OCI-LY1 (cell line): ENCODE results near the gene FADD.

ENCODE experiments used
- H2AFZ ChIP-seq: fragments of 200-600 bp; sonication (generic), shearing (Covaris generic); 2 replicates; pipeline ENCODE4 v1.6.0; 2014; ENCODE audit warnings: antibody characterized with exemption, mild to moderate bottlenecking, low read length
- H3F3A ChIP-seq: fragments of 200-600 bp; sonication (generic), shearing (Covaris generic); 2 replicates; pipeline ENCODE4 v1.6.0; 2014; ENCODE audit warnings: mild to moderate bottlenecking, antibody characterized with exemption, low read length, moderate library complexity; ENCODE audit not compliant: insufficient read depth
- H3K27ac ChIP-seq: fragments of 200-600 bp; sonication (generic); 2 replicates; pipeline ENCODE4 v1.5.1; 2014; ENCODE audit warnings: low read length, mixed run types, mild to moderate bottlenecking, low read depth; ENCODE audit not compliant: poor library complexity, severe bottlenecking
- H3K27me3 ChIP-seq: fragments of 200-600 bp; sonication (generic); 2 replicates; pipeline ENCODE4 v1.6.0; 2014; ENCODE audit warnings: antibody characterized with exemption, mild to moderate bottlenecking, low read length, moderate library complexity; ENCODE audit not compliant: insufficient read depth
- H3K36me3 ChIP-seq: fragments of 200-600 bp; sonication (generic); 2 replicates; pipeline ENCODE4 v1.6.1; 2014; ENCODE audit warnings: mild to moderate bottlenecking, antibody characterized with exemption, low read length, moderate library complexity, mixed read lengths; ENCODE audit not compliant: insufficient read depth
- H3K4me1 ChIP-seq: fragments of 200-600 bp; sonication (generic); 2 replicates; pipeline ENCODE4 v1.5.1; 2014; ENCODE audit warnings: mild to moderate bottlenecking, low read length, moderate library complexity; ENCODE audit not compliant: insufficient read depth, severe bottlenecking
- H3K4me2 ChIP-seq: fragments of 200-600 bp; sonication (generic), shearing (Covaris generic); 2 replicates; pipeline ENCODE4 v1.6.1; 2014; ENCODE audit warnings: low read length
- H3K4me3 ChIP-seq: fragments of 200-600 bp; sonication (generic); 2 replicates; pipeline ENCODE4 v1.5.1; 2014; ENCODE audit warnings: low read length, low read depth, mild to moderate bottlenecking, mixed read lengths; ENCODE audit not compliant: poor library complexity, severe bottlenecking
- H3K79me2 ChIP-seq: fragments of 200-600 bp; shearing (Covaris generic); 2 replicates; pipeline ENCODE4 v1.6.1; 2016; ENCODE audit warnings: mixed run types, low read length, mixed read lengths; ENCODE audit not compliant: insufficient read depth
- H3K9ac ChIP-seq: fragments of 200-600 bp; sonication (generic), shearing (Covaris generic); 2 replicates; pipeline ENCODE4 v1.6.1; 2014; ENCODE audit warnings: mild to moderate bottlenecking, low read length, mixed read lengths
- H3K9me2 ChIP-seq: fragments of 200-600 bp; sonication (generic), shearing (Covaris generic); 2 replicates; pipeline ENCODE4 v1.6.1; 2014; ENCODE audit warnings: low read depth, mild to moderate bottlenecking, low read length, mixed read lengths
- H3K9me3 ChIP-seq: fragments of 200-600 bp; shearing (Covaris generic); 2 replicates; pipeline ENCODE4 v1.6.1; 2014; ENCODE audit warnings: low read length, mixed read lengths
- H4K20me1 ChIP-seq: fragments of 200-600 bp; sonication (generic), shearing (Covaris generic); 2 replicates; pipeline ENCODE4 v1.6.0; 2016; ENCODE audit warnings: mild to moderate bottlenecking, low read length; ENCODE audit not compliant: insufficient read depth
- EZH2 ChIP-seq: fragments of 200-600 bp; sonication (generic), shearing (Covaris generic); IDR thresholded peaks from 2 replicates; pipeline ENCODE4 v1.8.0; 2017; ENCODE audit warnings: borderline replicate concordance, mixed run types, mild to moderate bottlenecking, antibody characterized with exemption, low read length, moderate library complexity, mixed read lengths
- TF ChIP-seq, protein P1 (sequence below): fragments of 200-600 bp; sonication (generic), shearing (Covaris generic); IDR thresholded peaks from 2 replicates; pipeline ENCODE4 v1.5.1; 2017; ENCODE audit warnings: mild to moderate bottlenecking, antibody characterized with exemption, low read length, moderate library complexity, mixed read lengths

Gene FADD

DNA sequence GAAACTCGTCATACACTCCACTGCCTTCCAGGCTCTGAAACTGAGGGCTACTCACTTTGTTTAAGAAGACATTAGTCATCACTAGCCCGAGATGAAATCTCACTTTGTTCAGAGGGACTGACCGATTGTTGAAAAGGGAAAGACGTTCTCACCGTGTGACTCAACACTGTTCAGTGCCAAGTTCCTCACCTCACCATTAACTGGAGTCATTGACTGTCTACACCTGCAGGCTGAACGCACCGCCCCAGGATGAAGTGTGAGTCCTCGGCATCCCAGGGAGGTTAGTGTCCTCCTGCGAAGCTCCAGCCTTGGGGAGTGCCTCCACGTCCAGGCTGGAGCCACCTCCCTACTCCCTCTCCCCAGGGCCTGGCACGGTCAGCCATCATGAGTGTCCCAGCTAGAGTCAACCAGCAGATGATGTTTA is 30.4 kb downstream of the FADD start:
- no peak overlapping the region for H3K4me3 ChIP-seq
- H3K9me2 ChIP-seq = no peaks in the 10 kb centered on the region
- no peaks in the 10 kb centered on the region for H3F3A ChIP-seq
- H4K20me1 ChIP-seq = no peaks in the 10 kb centered on the region
- TF ChIP-seq EZH2 = no peak
- TF ChIP-seq, protein P1, sequence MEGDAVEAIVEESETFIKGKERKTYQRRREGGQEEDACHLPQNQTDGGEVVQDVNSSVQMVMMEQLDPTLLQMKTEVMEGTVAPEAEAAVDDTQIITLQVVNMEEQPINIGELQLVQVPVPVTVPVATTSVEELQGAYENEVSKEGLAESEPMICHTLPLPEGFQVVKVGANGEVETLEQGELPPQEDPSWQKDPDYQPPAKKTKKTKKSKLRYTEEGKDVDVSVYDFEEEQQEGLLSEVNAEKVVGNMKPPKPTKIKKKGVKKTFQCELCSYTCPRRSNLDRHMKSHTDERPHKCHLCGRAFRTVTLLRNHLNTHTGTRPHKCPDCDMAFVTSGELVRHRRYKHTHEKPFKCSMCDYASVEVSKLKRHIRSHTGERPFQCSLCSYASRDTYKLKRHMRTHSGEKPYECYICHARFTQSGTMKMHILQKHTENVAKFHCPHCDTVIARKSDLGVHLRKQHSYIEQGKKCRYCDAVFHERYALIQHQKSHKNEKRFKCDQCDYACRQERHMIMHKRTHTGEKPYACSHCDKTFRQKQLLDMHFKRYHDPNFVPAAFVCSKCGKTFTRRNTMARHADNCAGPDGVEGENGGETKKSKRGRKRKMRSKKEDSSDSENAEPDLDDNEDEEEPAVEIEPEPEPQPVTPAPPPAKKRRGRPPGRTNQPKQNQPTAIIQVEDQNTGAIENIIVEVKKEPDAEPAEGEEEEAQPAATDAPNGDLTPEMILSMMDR = no peak
- H3K27me3 ChIP-seq = peaks cover 10% of the 10 kb centered on the region
- no peaks in the 10 kb centered on the region for H3K79me2 ChIP-seq
- H3K4me2 ChIP-seq = no peak overlapping the region
- H3K27ac ChIP-seq = no peak overlapping the region
- H3K4me1 ChIP-seq = no peaks in the 10 kb centered on the region
- no peak overlapping the region for H2AFZ ChIP-seq
- H3K9me3 ChIP-seq = no peaks in the 10 kb centered on the region
- H3K36me3 ChIP-seq = no peaks in the 10 kb centered on the region
- no peak overlapping the region for H3K9ac ChIP-seq

DNA sequence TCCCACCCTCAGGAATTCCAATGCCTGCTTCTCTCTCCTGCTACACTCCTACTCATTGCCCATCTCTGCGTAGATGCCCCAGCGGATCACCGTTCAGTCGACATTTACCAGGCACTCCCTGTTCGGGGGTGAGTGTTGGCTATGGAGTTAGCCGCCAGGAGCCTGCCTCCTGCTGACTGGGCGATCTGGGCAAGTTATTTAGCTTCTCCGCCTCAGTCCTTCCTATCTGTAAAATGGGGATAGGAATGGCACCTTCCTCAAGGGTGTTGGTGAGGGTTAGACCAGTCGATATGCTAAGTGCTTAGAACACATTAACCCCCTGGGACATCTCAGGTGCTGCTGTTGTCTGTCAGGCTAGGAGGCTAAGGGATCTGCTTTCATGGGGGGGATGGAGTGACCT is 30.9 kb downstream of the FADD start:
- no peak overlapping the region for H3K4me2 ChIP-seq
- H3K9ac ChIP-seq = no peak overlapping the region
- no peaks in the 10 kb centered on the region for H3K9me3 ChIP-seq
- H3K9me2 ChIP-seq = no peaks in the 10 kb centered on the region
- no peaks in the 10 kb centered on the region for H3K79me2 ChIP-seq
- H3K4me3 ChIP-seq = no peak overlapping the region
- no peak for TF ChIP-seq EZH2
- TF ChIP-seq, protein P1 = no peak
- H4K20me1 ChIP-seq = no peaks in the 10 kb centered on the region
- H3K4me1 ChIP-seq = no peaks in the 10 kb centered on the region
- peaks cover 10% of the 10 kb centered on the region for H3K27me3 ChIP-seq
- no peaks in the 10 kb centered on the region for H3F3A ChIP-seq
- H2AFZ ChIP-seq = no peak overlapping the region
- H3K36me3 ChIP-seq = no peaks in the 10 kb centered on the region
- H3K27ac ChIP-seq = no peak overlapping the region

- no peak for TF ChIP-seq EZH2
- TF ChIP-seq, protein P1 = no peak
- no peaks in the 10 kb centered on the region for H4K20me1 ChIP-seq
- H2AFZ ChIP-seq = no peak overlapping the region
- H3K27ac ChIP-seq = no peak overlapping the region
- no peaks in the 10 kb centered on the region for H3K4me1 ChIP-seq
- H3K36me3 ChIP-seq = no peaks in the 10 kb centered on the region
- no peaks in the 10 kb centered on the region for H3F3A ChIP-seq
- H3K27me3 ChIP-seq = no peaks in the 10 kb centered on the region
- H3K9me2 ChIP-seq = no peaks in the 10 kb centered on the region
- H3K4me2 ChIP-seq = no peak overlapping the region
- H3K79me2 ChIP-seq = no peaks in the 10 kb centered on the region
- H3K9me3 ChIP-seq = no peaks in the 10 kb centered on the region
- no peak overlapping the region for H3K9ac ChIP-seq
- no peak overlapping the region for H3K4me3 ChIP-seq
These were observed 37.2 kb downstream of the FADD start for GRCh38 chr11:70240337-70240736.
